ENCODE results near the gene EXOSC10. TPM values are rescaled to one million over a fixed set of nuclear protein-coding genes. Genes with fewer than 3 reads are reported as not detected.
"Not testable (repeated sequence)": the region's sequence is repeated elsewhere in the genome, so short reads cannot be mapped to it uniquely, and the experiment has no call there.

The EXOSC10 gene
- total and polyA plus RNA-seq, 4 donors: 62.0 to 115 (median 80.6) TPM

DNA sequence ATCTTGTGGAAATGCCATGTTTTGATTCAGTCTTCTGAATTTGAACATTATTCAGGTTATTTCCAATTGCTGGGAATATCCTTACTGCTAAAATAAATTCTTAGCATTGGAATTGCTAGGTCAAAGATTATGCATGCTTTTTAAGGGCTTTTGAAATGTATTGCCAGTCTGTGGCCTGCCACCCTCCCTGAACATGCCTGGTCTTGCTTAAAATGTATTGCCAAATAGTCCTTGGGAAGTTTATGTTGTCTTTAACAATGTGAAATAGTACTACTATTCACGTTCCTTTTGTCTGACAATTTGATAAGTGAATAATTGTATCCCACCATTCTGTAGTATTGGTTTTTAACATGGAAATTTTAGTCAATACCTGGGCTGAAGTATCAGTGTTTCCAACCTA lies 73.6 kb downstream of the EXOSC10 start:
- Histone ChIP-seq H3K36me3 (ENCODE audit: control insufficient read depth, insufficient read depth, low read length) (peaks cover 26% of the 10 kb centered on the region), H3K9me3 (ENCODE audit: control insufficient read depth, insufficient read depth, low read length) (no peaks in the 10 kb centered on the region), H3K27ac (ENCODE audit: low read depth, low read length) (no peak overlapping the region), H3K4me1 (ENCODE audit: control insufficient read depth, insufficient read depth, low read length) (no peaks in the 10 kb centered on the region), H3K4me3 (ENCODE audit: low read depth, low read length) (no peak overlapping the region), H3K27me3 (ENCODE audit: control insufficient read depth, insufficient read depth, low read length) (no peaks in the 10 kb centered on the region)
- WGBS (ENCODE audit: insufficient coverage): no CpG with 5 or more reads among the region's 1 CpG
- DNase-seq (ENCODE audit: low read depth in 4 of 6, low spot score in 6 of 6): no peak

DNA sequence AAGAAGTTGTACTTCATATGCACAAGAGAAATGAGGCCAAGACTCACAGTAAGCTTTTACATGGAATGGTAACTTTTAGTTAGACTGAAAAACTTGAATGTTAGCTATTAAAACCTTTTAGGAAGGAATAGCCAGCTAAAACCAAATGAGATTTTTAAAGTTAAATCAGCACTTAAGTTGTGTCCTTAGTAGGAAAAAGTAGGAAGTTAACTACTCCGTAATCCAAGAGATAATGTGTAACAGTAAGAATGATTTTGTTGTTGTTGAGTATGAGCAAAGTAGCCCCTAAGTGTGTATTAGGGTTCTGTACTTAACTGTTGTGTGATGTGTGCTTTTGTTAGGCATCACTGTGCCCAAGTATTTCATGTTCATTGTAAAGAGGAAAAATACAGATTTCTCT lies 74.1 kb downstream of the EXOSC10 start:
- no peaks in the 10 kb centered on the region for H3K27me3 ChIP-seq (ENCODE audit: control insufficient read depth, insufficient read depth, low read length)
- no peaks in the 10 kb centered on the region for H3K4me1 ChIP-seq (ENCODE audit: control insufficient read depth, insufficient read depth, low read length)
- WGBS (ENCODE audit: insufficient coverage): no CpG with 5 or more reads among the region's 1 CpG
- no peak for DNase-seq (ENCODE audit: low read depth in 4 of 6, low spot score in 6 of 6)
- peaks cover 26% of the 10 kb centered on the region for H3K36me3 ChIP-seq (ENCODE audit: control insufficient read depth, insufficient read depth, low read length)
- H3K27ac ChIP-seq (ENCODE audit: low read depth, low read length): no peak overlapping the region
- no peak overlapping the region for H3K4me3 ChIP-seq (ENCODE audit: low read depth, low read length)
- no peaks in the 10 kb centered on the region for H3K9me3 ChIP-seq (ENCODE audit: control insufficient read depth, insufficient read depth, low read length)

DNA sequence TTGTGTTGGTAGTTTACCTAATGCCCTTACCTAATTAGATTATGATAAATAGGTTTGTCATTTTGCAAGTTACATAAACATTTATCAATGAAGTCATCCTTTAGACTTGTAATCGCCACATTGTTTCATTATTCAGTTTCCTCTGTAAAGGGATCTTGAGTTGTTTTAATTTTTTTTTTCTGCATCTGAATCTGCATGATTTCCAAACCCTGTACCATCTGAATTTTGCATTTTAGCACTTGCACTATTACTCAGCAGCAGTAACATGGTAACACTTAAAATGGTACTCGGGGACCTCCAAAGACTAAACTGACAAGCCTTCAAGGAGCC lies 74.8 kb downstream of the EXOSC10 start:
- H3K36me3 ChIP-seq (ENCODE audit: control insufficient read depth, insufficient read depth, low read length): peaks cover 34% of the 10 kb centered on the region
- no peak overlapping the region for H3K4me3 ChIP-seq (ENCODE audit: low read depth, low read length)
- no peak for DNase-seq (ENCODE audit: low read depth in 4 of 6, low spot score in 6 of 6)
- no peaks in the 10 kb centered on the region for H3K27me3 ChIP-seq (ENCODE audit: control insufficient read depth, insufficient read depth, low read length)
- H3K4me1 ChIP-seq (ENCODE audit: control insufficient read depth, insufficient read depth, low read length): no peaks in the 10 kb centered on the region
- no peak overlapping the region for H3K27ac ChIP-seq (ENCODE audit: low read depth, low read length)
- no CpG with 5 or more reads among the region's 2 CpGs for WGBS (ENCODE audit: insufficient coverage)
- H3K9me3 ChIP-seq (ENCODE audit: control insufficient read depth, insufficient read depth, low read length): no peaks in the 10 kb centered on the region

DNA sequence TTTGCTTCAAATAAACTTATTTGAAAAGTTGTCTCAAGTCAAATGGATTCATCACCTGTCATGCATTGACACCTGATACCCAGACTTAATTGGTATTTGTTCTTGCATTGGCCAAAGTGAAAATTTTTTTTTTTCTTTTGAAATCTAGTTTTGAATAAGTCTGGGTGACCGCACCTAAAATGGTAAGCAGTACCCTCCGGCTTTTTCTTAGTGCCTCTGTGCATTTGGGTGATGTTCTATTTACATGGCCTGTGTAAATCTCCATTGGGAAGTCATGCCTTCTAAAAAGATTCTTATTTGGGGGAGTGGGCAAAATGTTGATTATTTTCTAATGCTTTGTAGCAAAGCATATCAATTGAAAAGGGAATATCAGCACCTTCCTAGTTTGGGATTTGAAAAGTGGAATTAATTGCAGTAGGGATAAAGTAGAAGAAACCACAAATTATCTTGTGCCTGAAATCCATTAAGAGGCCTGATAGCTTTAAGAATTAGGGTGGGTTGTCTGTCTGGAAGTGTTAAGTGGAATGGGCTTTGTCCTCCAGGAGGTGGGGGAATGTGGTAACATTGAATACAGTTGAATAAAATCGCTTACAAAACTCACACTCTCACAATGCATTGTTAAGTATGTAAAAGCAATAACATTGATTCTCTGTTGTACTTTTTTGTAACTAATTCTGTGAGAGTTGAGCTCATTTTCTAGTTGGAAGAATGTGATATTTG lies 75.4 kb downstream of the EXOSC10 start:
- Histone ChIP-seq H3K4me1 (ENCODE audit: control insufficient read depth, insufficient read depth, low read length) (no peaks in the 10 kb centered on the region), H3K27ac (ENCODE audit: low read depth, low read length) (no peak overlapping the region), H3K36me3 (ENCODE audit: control insufficient read depth, insufficient read depth, low read length) (peaks cover 36% of the 10 kb centered on the region), H3K27me3 (ENCODE audit: control insufficient read depth, insufficient read depth, low read length) (no peaks in the 10 kb centered on the region), H3K4me3 (ENCODE audit: low read depth, low read length) (no peak overlapping the region), H3K9me3 (ENCODE audit: control insufficient read depth, insufficient read depth, low read length) (no peaks in the 10 kb centered on the region)
- 100% methylated on average over 2 of the region's 3 CpGs for WGBS (ENCODE audit: insufficient coverage)
- no peak for DNase-seq (ENCODE audit: low read depth in 4 of 6, low spot score in 6 of 6)

DNA sequence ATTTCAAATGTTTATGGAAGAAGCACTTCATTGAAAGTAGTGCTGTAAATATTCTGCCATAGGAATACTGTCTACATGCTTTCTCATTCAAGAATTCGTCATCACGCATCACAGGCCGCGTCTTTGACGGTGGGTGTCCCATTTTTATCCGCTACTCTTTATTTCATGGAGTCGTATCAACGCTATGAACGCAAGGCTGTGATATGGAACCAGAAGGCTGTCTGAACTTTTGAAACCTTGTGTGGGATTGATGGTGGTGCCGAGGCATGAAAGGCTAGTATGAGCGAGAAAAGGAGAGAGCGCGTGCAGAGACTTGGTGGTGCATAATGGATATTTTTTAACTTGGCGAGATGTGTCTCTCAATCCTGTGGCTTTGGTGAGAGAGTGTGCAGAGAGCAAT lies 76.5 kb downstream of the EXOSC10 start:
- no peak for DNase-seq (ENCODE audit: low read depth in 4 of 6, low spot score in 6 of 6)
- Histone ChIP-seq H3K4me3 (ENCODE audit: low read depth, low read length) (no peak overlapping the region), H3K4me1 (ENCODE audit: control insufficient read depth, insufficient read depth, low read length) (no peaks in the 10 kb centered on the region), H3K36me3 (ENCODE audit: control insufficient read depth, insufficient read depth, low read length) (peaks cover 44% of the 10 kb centered on the region), H3K27me3 (ENCODE audit: control insufficient read depth, insufficient read depth, low read length) (no peaks in the 10 kb centered on the region), H3K27ac (ENCODE audit: low read depth, low read length) (no peak overlapping the region), H3K9me3 (ENCODE audit: control insufficient read depth, insufficient read depth, low read length) (no peaks in the 10 kb centered on the region)
- WGBS (ENCODE audit: insufficient coverage): 98% methylated on average over 13 of the region's 14 CpGs

DNA sequence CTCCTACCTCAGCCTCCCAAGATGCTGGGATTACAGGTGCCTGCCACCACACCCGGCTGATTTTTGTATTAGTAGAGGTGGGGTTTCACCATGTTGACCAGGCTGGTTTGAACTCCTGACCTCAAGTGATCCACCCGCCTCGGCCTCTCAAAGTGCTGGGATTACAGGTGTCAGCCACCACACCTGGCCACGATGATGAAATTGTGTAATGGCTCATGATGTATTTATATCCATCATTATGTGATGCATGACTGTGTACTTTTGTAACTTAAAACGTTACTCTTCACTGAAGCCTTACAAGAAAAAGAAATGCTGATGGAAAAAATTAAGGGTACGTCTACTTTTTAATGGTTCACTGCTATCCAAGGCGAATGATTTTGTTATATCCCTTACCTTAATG lies 79.7 kb downstream of the EXOSC10 start:
- peaks cover 3% of the 10 kb centered on the region for H3K4me1 ChIP-seq (ENCODE audit: control insufficient read depth, insufficient read depth, low read length)
- no peaks in the 10 kb centered on the region for H3K27me3 ChIP-seq (ENCODE audit: control insufficient read depth, insufficient read depth, low read length)
- H3K27ac ChIP-seq (ENCODE audit: low read depth, low read length): no peak overlapping the region
- WGBS (ENCODE audit: insufficient coverage): no CpG with 5 or more reads among the region's 7 CpGs
- H3K9me3 ChIP-seq (ENCODE audit: control insufficient read depth, insufficient read depth, low read length): no peaks in the 10 kb centered on the region
- peaks cover 69% of the 10 kb centered on the region for H3K36me3 ChIP-seq (ENCODE audit: control insufficient read depth, insufficient read depth, low read length)
- no peak for DNase-seq (ENCODE audit: low read depth in 4 of 6, low spot score in 6 of 6)
- no peak overlapping the region for H3K4me3 ChIP-seq (ENCODE audit: low read depth, low read length)

DNA sequence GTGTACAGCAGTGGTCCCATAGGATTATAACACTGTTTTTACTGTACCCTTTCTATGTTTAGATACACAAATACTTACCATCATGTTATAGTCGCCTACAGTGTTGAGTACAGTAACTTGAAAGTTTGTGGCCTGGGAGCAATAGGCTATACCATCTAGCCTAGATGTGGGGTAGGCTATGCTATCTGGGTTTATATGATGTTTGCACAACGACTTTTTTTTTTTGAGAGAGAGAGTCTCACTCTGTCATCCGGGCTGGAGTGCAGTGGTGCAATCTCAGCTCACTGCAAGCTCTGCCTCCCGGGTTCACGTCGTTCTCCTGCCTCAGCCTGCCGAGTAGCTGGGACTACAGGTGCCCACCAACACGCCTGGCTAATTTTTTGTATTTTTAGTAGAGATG lies 80.3 kb downstream of the EXOSC10 start:
- H3K36me3 ChIP-seq (ENCODE audit: control insufficient read depth, insufficient read depth, low read length): peaks cover 73% of the 10 kb centered on the region
- 80% methylated on average over 2 of the region's 8 CpGs for WGBS (ENCODE audit: insufficient coverage)
- H3K27me3 ChIP-seq (ENCODE audit: control insufficient read depth, insufficient read depth, low read length); DNase-seq (ENCODE audit: low read depth in 4 of 6, low spot score in 6 of 6); H3K9me3 ChIP-seq (ENCODE audit: control insufficient read depth, insufficient read depth, low read length); H3K4me3 ChIP-seq (ENCODE audit: low read depth, low read length); H3K27ac ChIP-seq (ENCODE audit: low read depth, low read length); H3K4me1 ChIP-seq (ENCODE audit: control insufficient read depth, insufficient read depth, low read length): not testable (repeated sequence)

Other genes with a start within 250 kb of the EXOSC10 start
- gene TARDBP, start 87.2 kb downstream of the EXOSC10 start, total RNA-seq: 100 to 1,000 TPM in 1 of 2 donors, 10 to 100 TPM in 1; 59.2 to 109 TPM
- 100 to 1,000 TPM; 210 to 215 TPM for gene TARDBP, start 87.2 kb downstream of the EXOSC10 start, polyA plus RNA-seq (ENCODE audit: insufficient read length in 2 of 2)
- gene MASP2, start 52.6 kb downstream of the EXOSC10 start, total RNA-seq: not detected
- gene MASP2, start 52.6 kb downstream of the EXOSC10 start, polyA plus RNA-seq (ENCODE audit: insufficient read length in 2 of 2): 1 to 10 TPM; 4.7 to 9.8 TPM
- gene SRM, start 39.9 kb downstream of the EXOSC10 start, total RNA-seq: 10 to 100 TPM; 13.4 to 28.3 TPM
- gene SRM, start 39.9 kb downstream of the EXOSC10 start, polyA plus RNA-seq (ENCODE audit: insufficient read length in 2 of 2): 100 to 1,000 TPM; 113 to 123 TPM
- 1 to 10 TPM; 4.7 to 6.1 TPM for gene ANGPTL7, start 89.5 kb upstream of the EXOSC10 start, total RNA-seq
- gene ANGPTL7, start 89.5 kb upstream of the EXOSC10 start, polyA plus RNA-seq (ENCODE audit: insufficient read length in 2 of 2): 1 to 10 TPM in 1 of 2 donors, under 1 TPM in 1; 0.30 to 1.6 TPM
- gene MTOR, start 162.7 kb upstream of the EXOSC10 start, total RNA-seq: 10 to 100 TPM; 44.2 to 44.8 TPM
- 10 to 100 TPM; 50.4 to 50.8 TPM for gene MTOR, start 162.7 kb upstream of the EXOSC10 start, polyA plus RNA-seq (ENCODE audit: insufficient read length in 2 of 2)
- gene UBIAD1, start 173.3 kb upstream of the EXOSC10 start, total RNA-seq: 10 to 100 TPM; 13.2 to 15.1 TPM
- gene UBIAD1, start 173.3 kb upstream of the EXOSC10 start, polyA plus RNA-seq (ENCODE audit: insufficient read length in 2 of 2): 10 to 100 TPM; 21.7 to 23.8 TPM

Measured in spinal cord (tissue), 10 donors.